SK-N-SH (cell line): ENCODE measurements around the gene MAPKBP1.

Source experiments
- CHD2 ChIP-seq: fragments of 150-350 bp; IDR thresholded peaks from 2 replicates; pipeline ENCODE4 v1.6.1; 2018; ENCODE audit warnings: low read length; ENCODE audit not compliant: partially characterized antibody
- CTCF ChIP-seq: fragments of 200-600 bp; sonication (generic); IDR thresholded peaks from 2 replicates; pipeline ENCODE4 v1.6.1; 2017; ENCODE audit warnings: antibody characterized with exemption, mild to moderate bottlenecking, moderate library complexity
- ELF1 ChIP-seq: IDR thresholded peaks from 2 replicates; pipeline ENCODE4 v1.4.0; 2012
- GATA2 ChIP-seq: sonication (generic); formaldehyde crosslinking; IDR thresholded peaks from 2 replicates; pipeline ENCODE4 v1.5.0; 2020; ENCODE audit warnings: mild to moderate bottlenecking, missing genetic modification reagents
- MAX ChIP-seq: IDR thresholded peaks from 2 replicates; pipeline ENCODE4 v1.4.0; 2012; ENCODE audit warnings: low read depth
- RCOR1 ChIP-seq: fragments of 150-350 bp; IDR thresholded peaks from 2 replicates; pipeline ENCODE4 v1.6.1; 2017; ENCODE audit warnings: antibody characterized with exemption, low read length
- SIN3A ChIP-seq: IDR thresholded peaks from 2 replicates; pipeline ENCODE4 v1.6.1; 2012; ENCODE audit warnings: low read depth, mild to moderate bottlenecking, low read length, moderate library complexity, borderline replicate concordance
- SMC3 ChIP-seq: IDR thresholded peaks from 2 replicates; pipeline ENCODE4 v1.6.1; 2012; ENCODE audit warnings: low read depth, low read length, improper control_type of control experiment
- TAF1 ChIP-seq: IDR thresholded peaks from 2 replicates; pipeline ENCODE4 v1.6.1; 2012; ENCODE audit warnings: low read depth, mild to moderate bottlenecking, low read length, moderate library complexity, borderline replicate concordance
- USF1 ChIP-seq: IDR thresholded peaks from 2 replicates; pipeline ENCODE4 v1.4.0; 2012; ENCODE audit warnings: low read depth, borderline replicate concordance
- USF2 ChIP-seq: fragments of 150-350 bp; IDR thresholded peaks from 2 replicates; pipeline ENCODE4 v1.6.1; 2017; ENCODE audit warnings: antibody characterized with exemption, low read length, low read depth, borderline replicate concordance
- YY1 ChIP-seq: IDR thresholded peaks from 2 replicates; pipeline ENCODE4 v1.4.0; 2012; ENCODE audit warnings: low read depth, mild to moderate bottlenecking
- ZBTB33 ChIP-seq: IDR thresholded peaks from 2 replicates; pipeline ENCODE4 v1.4.0; 2012; ENCODE audit warnings: low read depth, borderline replicate concordance

- no peak for TF ChIP-seq USF1
- TF ChIP-seq CTCF = no peak
- no peak for TF ChIP-seq MAX
- no peak for TF ChIP-seq GATA2 (CRISPR knock-in tag)
- no peak for TF ChIP-seq YY1
- no peak for TF ChIP-seq SMC3
- no peak for TF ChIP-seq ZBTB33
- no peak for TF ChIP-seq CHD2
- no peak for TF ChIP-seq SIN3A
- TF ChIP-seq TAF1 = no peak
- TF ChIP-seq RCOR1 = no peak
- TF ChIP-seq ELF1 = no peak
- TF ChIP-seq USF2 = no peak
Observed at GRCh38 chr15:41817781-41818180, 43.5 kb downstream of the MAPKBP1 start.
